HepG2 (cell line): Measurements from ENCODE around the gene OR10X1. TPM values are rescaled to one million over a fixed set of nuclear protein-coding genes. Genes with fewer than 3 reads are reported as not detected.

ENCODE experiments used
- ATAC-seq: fragments of 200-7000 bp; cut with Tn5 transposase; 3 replicates; pipeline ENCODE4 v1.9.1; 2020; ENCODE audit warnings: mild to moderate bottlenecking, moderate library complexity
- BruUV-seq: library from RNA; stranded (reverse); fragments of 400-500 nt; replicated peaks from 2 replicates; lab custom pipeline; 2021; lab: Mats Ljungman, UMichigan
- CTCF ChIA-PET: fragments of 300-600 bp; formaldehyde crosslinking; extraction: SDS; loops from one replicate; lab custom pipeline; 2021; ENCODE audit warnings: low total read pairs, inconsistent platforms, low intra/inter-chr PET ratio; lab: Yijun Ruan, JAX
- POLR2A ChIA-PET: fragments of 350-600 bp; sonication (Branson Sonifier 250); formaldehyde crosslinking; loops from one replicate; lab custom pipeline; 2020; ENCODE audit warnings: antibody characterized with exemption, inconsistent platforms; lab: Yijun Ruan, JAX
- DNase-seq: peaks from one replicate; pipeline ENCODE4 v3.0.0-alpha.2; 2015; ENCODE audit warnings: low spot score
- FAIRE-seq: peaks from 3 replicates; lab custom pipeline; 2011; peaks lifted over from hg19 to GRCh38; lab: Jason Lieb, UNC
- H2AFZ ChIP-seq: one replicate; pipeline ENCODE4 v1.6.1; 2011; ENCODE audit warnings: low read length, inconsistent platforms
- H3K27ac ChIP-seq: fragments of 300-600 bp; 3 replicates; pipeline ENCODE4 v1.8.0; 2011; ENCODE audit warnings: mixed run types, mild to moderate bottlenecking, mixed read lengths, low read length, inconsistent platforms; ENCODE audit not compliant: insufficient read depth; ENCODE audit errors: extremely low read length
- H3K27me3 ChIP-seq, 2 experiments: fragments of 200-600 bp in 1 of 2; 2 replicates in 1 of 2; 3 replicates in 1 of 2; pipeline versions ENCODE4 v1.6.0 to v1.8.0; 2011; ENCODE audit warnings: low read length in 2 of 2, mild to moderate bottlenecking in 2 of 2, moderate library complexity in 2 of 2, inconsistent platforms in 1 of 2; ENCODE audit not compliant: insufficient read depth in 2 of 2, control insufficient read depth in 1 of 2
- H3K36me3 ChIP-seq, 2 experiments: fragments of 200-600 bp in 1 of 2; replicated peaks in 1 of 2; 2 replicates in 1 of 2; 3 replicates in 1 of 2; pipeline versions ENCODE4 v1.5.1 to v1.8.0; 2011; ENCODE audit warnings: low read length in 2 of 2, inconsistent platforms in 1 of 2; ENCODE audit not compliant: insufficient read depth in 2 of 2, control insufficient read depth in 1 of 2
- H3K4me1 ChIP-seq: 2 replicates; pipeline ENCODE4 v1.5.1; 2012; ENCODE audit warnings: low read length, inconsistent platforms; ENCODE audit not compliant: insufficient read depth
- H3K4me2 ChIP-seq: 2 replicates; pipeline ENCODE4 v1.6.0; 2011; ENCODE audit warnings: low read depth, low read length, inconsistent platforms
- H3K4me3 ChIP-seq, 3 experiments: fragments of 200-600 bp in 1 of 3; sonication (generic), shearing (Covaris generic) in 1 of 3; replicated peaks in 1 of 3; 2 replicates each; pipeline ENCODE4 v1.5.1; 2011 to 2016; ENCODE audit warnings: low read length in 3 of 3, inconsistent platforms in 2 of 3, low read depth in 2 of 3, mild to moderate bottlenecking in 2 of 3, control low read depth in 1 of 3, mixed read lengths in 1 of 3; ENCODE audit not compliant: insufficient read depth in 1 of 3
- H3K79me2 ChIP-seq: one replicate; pipeline ENCODE4 v1.6.1; 2011; ENCODE audit warnings: low read length, inconsistent platforms; ENCODE audit not compliant: insufficient read depth
- H3K9ac ChIP-seq: 2 replicates; pipeline ENCODE4 v1.6.0; 2011; ENCODE audit warnings: mild to moderate bottlenecking, low read depth, low read length, inconsistent platforms; ENCODE audit not compliant: insufficient read depth
- H3K9me3 ChIP-seq: 2 replicates; pipeline ENCODE4 v1.5.1; 2012; ENCODE audit warnings: mild to moderate bottlenecking, low read length
- H4K20me1 ChIP-seq: 2 replicates; pipeline ENCODE4 v1.6.0; 2011; ENCODE audit warnings: inconsistent platforms, mild to moderate bottlenecking, low read length, moderate library complexity; ENCODE audit not compliant: insufficient read depth
- EHMT2 ChIP-seq: fragments of 200-600 bp; sonication (generic); IDR thresholded peaks from 2 replicates; pipeline ENCODE4 v1.7.0; 2017; ENCODE audit warnings: antibody characterized with exemption, low read depth, low read length, borderline replicate concordance
- FOXO1 ChIP-seq: sonication (generic); formaldehyde crosslinking; IDR thresholded peaks from 2 replicates; pipeline ENCODE4 v1.4.0; 2020; ENCODE audit warnings: missing genetic modification reagents
- NBN ChIP-seq: fragments of 450-650 bp; conservative IDR thresholded peaks from 2 replicates; pipeline ENCODE4 v1.6.1; 2017
- NR2C2 ChIP-seq: sonication (generic); formaldehyde crosslinking; IDR thresholded peaks from 2 replicates; pipeline ENCODE4 v1.4.0; 2020; ENCODE audit warnings: missing genetic modification reagents, mild to moderate bottlenecking, moderate library complexity, borderline replicate concordance
- SNAPC2 ChIP-seq: sonication (generic); formaldehyde crosslinking; IDR thresholded peaks from 2 replicates; pipeline ENCODE4 v1.8.1; 2022; ENCODE audit warnings: mild to moderate bottlenecking, missing genetic modification reagents
- SRY ChIP-seq: sonication (generic); formaldehyde crosslinking; IDR thresholded peaks from 2 replicates; pipeline ENCODE4 v1.8.0; 2022; ENCODE audit warnings: mild to moderate bottlenecking, missing genetic modification reagents
- ZSCAN21 ChIP-seq: sonication (generic); formaldehyde crosslinking; IDR thresholded peaks from 2 replicates; pipeline ENCODE4 v1.8.0; 2022; ENCODE audit warnings: mild to moderate bottlenecking, missing genetic modification reagents, moderate library complexity, borderline replicate concordance
- WGBS: methylation state at CpG from one replicate; pipeline ENCODE4 v1.1.6; 2017; ENCODE audit warnings: low lambda C conversion rate; 5-methylcytosine and 5-hydroxymethylcytosine counted together
- in situ Hi-C: cut with HindIII; loops from 2 replicates; pipeline ENCODE4 v1.10.0; 2017; ENCODE audit warnings: low pct_unique_long_range_greater_than_20kb; ENCODE audit not compliant: extremely low pct_ligation_motif_present
- intact Hi-C: fragments of 100-400 bp; cut with micrococcal nuclease; formaldehyde crosslinking; loops from one replicate; pipeline ENCODE4 v1.10.0; 2022; ENCODE audit not compliant: unreplicated experiment
- polyA plus RNA-seq, 8 experiments: library from polyadenylated mRNA; depleted of rRNA in 3 of 8; stranded (reverse) in 7 of 8; unstranded in 1 of 8; fragments of >200 nt; fragmentation: Illumina TruSeq in 4 of 8; extraction: Trizol in 4 of 8; gene quantifications; 2 replicates each; pipeline versions ENCODE4 v1.2.1 to v1.2.3, GENCODE V29; 2011 to 2016; ENCODE audit warnings: low read depth in 4 of 8, missing spikeins in 1 of 8, mixed read lengths in 1 of 8; ENCODE audit not compliant: insufficient read depth in 1 of 8
- total RNA-seq, 5 experiments: library from RNA; depleted of rRNA; stranded (reverse); fragments of >200 nt; fragmentation: Illumina TruSeq; extraction: Trizol; gene quantifications; 2 replicates each; pipeline ENCODE4 v1.2.3, GENCODE V29; 2016; ENCODE audit warnings: low read depth in 1 of 5
- TF ChIP-seq, protein P1 (sequence below): sonication (generic); formaldehyde crosslinking; IDR thresholded peaks from 2 replicates; pipeline ENCODE4 v1.4.0; 2020; ENCODE audit warnings: mild to moderate bottlenecking, missing genetic modification reagents, borderline replicate concordance
- TF ChIP-seq, protein P2 (sequence below): sonication (generic); formaldehyde crosslinking; IDR thresholded peaks from 2 replicates; pipeline ENCODE4 v1.8.0; 2022; ENCODE audit warnings: missing genetic modification reagents, mild to moderate bottlenecking, borderline replicate concordance

Gene OR10X1
- total and polyA plus RNA-seq, 2 of the 13 experiments (the other 11 are each of a cell fraction or from before 2014, with no cell fraction given): not detected

DNA sequence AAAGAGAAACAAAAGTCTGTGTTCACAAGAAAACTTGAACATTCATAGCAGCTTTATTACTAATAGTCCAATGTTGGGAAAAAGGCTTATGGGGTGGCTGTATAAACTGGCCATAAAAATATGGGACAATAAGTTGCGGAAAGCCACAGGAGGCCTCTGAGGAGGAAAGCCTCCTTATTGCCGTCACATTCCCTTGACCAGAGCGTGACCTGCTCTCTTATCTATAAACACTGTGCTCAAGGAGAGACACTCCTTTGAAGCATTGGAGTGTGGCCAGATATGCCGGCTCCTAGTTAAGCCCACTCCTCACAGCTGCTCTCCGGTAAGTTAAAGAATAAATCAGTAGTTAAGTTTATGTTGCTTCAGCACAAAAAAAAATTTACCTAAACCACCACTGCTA, 45.2 kb downstream of the OR10X1 start:
- TF ChIP-seq NBN (no peak), FOXO1 (CRISPR knock-in tag) (no peak), ZSCAN21 (no peak), SNAPC2 (CRISPR knock-in tag) (no peak), EHMT2 (no peak), SRY (CRISPR knock-in tag) (no peak), NR2C2 (no peak)
- TF ChIP-seq, protein P1, sequence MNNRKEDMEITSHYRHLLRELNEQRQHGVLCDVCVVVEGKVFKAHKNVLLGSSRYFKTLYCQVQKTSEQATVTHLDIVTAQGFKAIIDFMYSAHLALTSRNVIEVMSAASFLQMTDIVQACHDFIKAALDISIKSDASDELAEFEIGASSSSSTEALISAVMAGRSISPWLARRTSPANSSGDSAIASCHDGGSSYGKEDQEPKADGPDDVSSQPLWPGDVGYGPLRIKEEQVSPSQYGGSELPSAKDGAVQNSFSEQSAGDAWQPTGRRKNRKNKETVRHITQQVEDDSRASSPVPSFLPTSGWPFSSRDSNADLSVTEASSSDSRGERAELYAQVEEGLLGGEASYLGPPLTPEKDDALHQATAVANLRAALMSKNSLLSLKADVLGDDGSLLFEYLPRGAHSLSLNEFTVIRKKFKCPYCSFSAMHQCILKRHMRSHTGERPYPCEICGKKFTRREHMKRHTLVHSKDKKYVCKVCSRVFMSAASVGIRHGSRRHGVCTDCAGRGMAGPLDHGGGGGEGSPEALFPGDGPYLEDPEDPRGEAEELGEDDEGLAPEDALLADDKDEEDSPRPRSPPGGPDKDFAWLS: no peak
- TF ChIP-seq, protein P2, sequence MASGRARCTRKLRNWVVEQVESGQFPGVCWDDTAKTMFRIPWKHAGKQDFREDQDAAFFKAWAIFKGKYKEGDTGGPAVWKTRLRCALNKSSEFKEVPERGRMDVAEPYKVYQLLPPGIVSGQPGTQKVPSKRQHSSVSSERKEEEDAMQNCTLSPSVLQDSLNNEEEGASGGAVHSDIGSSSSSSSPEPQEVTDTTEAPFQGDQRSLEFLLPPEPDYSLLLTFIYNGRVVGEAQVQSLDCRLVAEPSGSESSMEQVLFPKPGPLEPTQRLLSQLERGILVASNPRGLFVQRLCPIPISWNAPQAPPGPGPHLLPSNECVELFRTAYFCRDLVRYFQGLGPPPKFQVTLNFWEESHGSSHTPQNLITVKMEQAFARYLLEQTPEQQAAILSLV: no peak
- TF ChIP-seq, all 625 proteins: peak for 0
- FAIRE-seq (no peak), DNase-seq (no peak), ATAC-seq (no peak)
- no peak overlapping the region for H2AFZ ChIP-seq
- no peaks in the 10 kb centered on the region for H3K9me3 ChIP-seq
- H3K27ac ChIP-seq: no peak overlapping the region
- POLR2A ChIA-PET: no interaction called here
- in situ Hi-C loops (no loop called here), intact Hi-C loops (no loop called here)
- no peak overlapping the region for H3K4me2 ChIP-seq
- H3K4me3 ChIP-seq: no peak overlapping the region
- CTCF ChIA-PET: no interaction called here
- H3K9ac ChIP-seq: no peak overlapping the region
- H3K4me1 ChIP-seq: no peaks in the 10 kb centered on the region
- 29% methylated on average over 5 of the region's 5 CpGs for WGBS
- H3K36me3 ChIP-seq: no peaks in the 10 kb centered on the region
- H4K20me1 ChIP-seq: no peaks in the 10 kb centered on the region
- H3K27me3 ChIP-seq: no peaks in the 10 kb centered on the region
- BruUV-seq: no TSS peak
- no peaks in the 10 kb centered on the region for H3K79me2 ChIP-seq

Other genes starting within 250 kb of the OR10X1 start
- gene CD1B, start 248.4 kb downstream of the OR10X1 start, total RNA-seq (2016; rRNA removed; fragmentation: Illumina TruSeq; extraction: Trizol): not detected in 2 replicates
- not detected in 2 replicates for gene CD1B, start 248.4 kb downstream of the OR10X1 start, polyA plus RNA-seq (2011; rRNA removed)
- not detected in 2 replicates for gene CD1E, start 226.0 kb downstream of the OR10X1 start, total RNA-seq (2016; rRNA removed; fragmentation: Illumina TruSeq; extraction: Trizol)
- not detected in 2 replicates for gene CD1E, start 226.0 kb downstream of the OR10X1 start, polyA plus RNA-seq (2011; rRNA removed)
- not detected in 2 replicates for gene OR10T2, start 180.4 kb downstream of the OR10X1 start, total RNA-seq (2016; rRNA removed; fragmentation: Illumina TruSeq; extraction: Trizol)
- not detected in 2 replicates for gene OR10T2, start 180.4 kb downstream of the OR10X1 start, polyA plus RNA-seq (2011; rRNA removed)
- not detected in 2 replicates for gene OR10K2, start 153.7 kb downstream of the OR10X1 start, total RNA-seq (2016; rRNA removed; fragmentation: Illumina TruSeq; extraction: Trizol)
- gene OR10K2, start 153.7 kb downstream of the OR10X1 start, polyA plus RNA-seq (2011; rRNA removed): not detected in 2 replicates
- gene OR10K1, start 118.1 kb downstream of the OR10X1 start, total RNA-seq (2016; rRNA removed; fragmentation: Illumina TruSeq; extraction: Trizol): not detected in 2 replicates
- gene OR10K1, start 118.1 kb downstream of the OR10X1 start, polyA plus RNA-seq (2011; rRNA removed): not detected in 2 replicates
- not detected in 2 replicates for gene OR10R2, start 107.7 kb downstream of the OR10X1 start, total RNA-seq (2016; rRNA removed; fragmentation: Illumina TruSeq; extraction: Trizol)
- gene OR10R2, start 107.7 kb downstream of the OR10X1 start, polyA plus RNA-seq (2011; rRNA removed): not detected in 2 replicates
- not detected in 2 replicates for gene OR6Y1, start 25.5 kb downstream of the OR10X1 start, total RNA-seq (2016; rRNA removed; fragmentation: Illumina TruSeq; extraction: Trizol)
- gene OR6Y1, start 25.5 kb downstream of the OR10X1 start, polyA plus RNA-seq (2011; rRNA removed): not detected in 2 replicates
- gene OR6P1, start 9.3 kb downstream of the OR10X1 start, total RNA-seq (2016; rRNA removed; fragmentation: Illumina TruSeq; extraction: Trizol): not detected in 2 replicates
- gene OR6P1, start 9.3 kb downstream of the OR10X1 start, polyA plus RNA-seq (2011; rRNA removed): not detected in 2 replicates
- gene OR10Z1, start 25.4 kb upstream of the OR10X1 start, total RNA-seq (2016; rRNA removed; fragmentation: Illumina TruSeq; extraction: Trizol): not detected in 2 replicates
- gene OR10Z1, start 25.4 kb upstream of the OR10X1 start, polyA plus RNA-seq (2011; rRNA removed): not detected in 2 replicates
- not detected in 2 replicates for gene SPTA1, start 106.8 kb upstream of the OR10X1 start, total RNA-seq (2016; rRNA removed; fragmentation: Illumina TruSeq; extraction: Trizol)
- not detected in 2 replicates for gene SPTA1, start 106.8 kb upstream of the OR10X1 start, polyA plus RNA-seq (2011; rRNA removed)
- not detected in 2 replicates for gene OR6K2, start 120.8 kb upstream of the OR10X1 start, total RNA-seq (2016; rRNA removed; fragmentation: Illumina TruSeq; extraction: Trizol)
- not detected in 2 replicates for gene OR6K2, start 120.8 kb upstream of the OR10X1 start, polyA plus RNA-seq (2011; rRNA removed)
- not detected in 2 replicates for gene OR6K3, start 140.8 kb upstream of the OR10X1 start, total RNA-seq (2016; rRNA removed; fragmentation: Illumina TruSeq; extraction: Trizol)
- gene OR6K3, start 140.8 kb upstream of the OR10X1 start, polyA plus RNA-seq (2011; rRNA removed): not detected in 2 replicates
- gene OR6K6, start 174.8 kb upstream of the OR10X1 start, total RNA-seq (2016; rRNA removed; fragmentation: Illumina TruSeq; extraction: Trizol): not detected in 2 replicates
- gene OR6K6, start 174.8 kb upstream of the OR10X1 start, polyA plus RNA-seq (2011; rRNA removed): not detected in 2 replicates
- gene OR6N1, start 192.3 kb upstream of the OR10X1 start, total RNA-seq (2016; rRNA removed; fragmentation: Illumina TruSeq; extraction: Trizol): not detected in 2 replicates
- not detected in 2 replicates for gene OR6N1, start 192.3 kb upstream of the OR10X1 start, polyA plus RNA-seq (2011; rRNA removed)
- not detected in 2 replicates for gene OR6N2, start 201.3 kb upstream of the OR10X1 start, total RNA-seq (2016; rRNA removed; fragmentation: Illumina TruSeq; extraction: Trizol)
- not detected in 2 replicates for gene OR6N2, start 201.3 kb upstream of the OR10X1 start, polyA plus RNA-seq (2011; rRNA removed)